OCI-LY7 (cell line): ENCODE results near the gene PLXNC1.

Source experiments
- EZH2phosphoT487 ChIP-seq: fragments of 200-600 bp; sonication (generic); IDR thresholded peaks from 2 replicates; pipeline ENCODE4 v1.6.1; 2018; ENCODE audit warnings: low read depth, borderline replicate concordance, mild to moderate bottlenecking, mixed run types, antibody characterized with exemption, low read length, moderate library complexity, mixed read lengths
- TF ChIP-seq, protein P1 (sequence below): fragments of 200-600 bp; sonication (generic); conservative IDR thresholded peaks from 2 replicates; pipeline ENCODE4 v1.5.1; 2014; ENCODE audit warnings: mild to moderate bottlenecking, antibody characterized with exemption, low read length, moderate library complexity, mixed read lengths

- TF ChIP-seq, protein P1, sequence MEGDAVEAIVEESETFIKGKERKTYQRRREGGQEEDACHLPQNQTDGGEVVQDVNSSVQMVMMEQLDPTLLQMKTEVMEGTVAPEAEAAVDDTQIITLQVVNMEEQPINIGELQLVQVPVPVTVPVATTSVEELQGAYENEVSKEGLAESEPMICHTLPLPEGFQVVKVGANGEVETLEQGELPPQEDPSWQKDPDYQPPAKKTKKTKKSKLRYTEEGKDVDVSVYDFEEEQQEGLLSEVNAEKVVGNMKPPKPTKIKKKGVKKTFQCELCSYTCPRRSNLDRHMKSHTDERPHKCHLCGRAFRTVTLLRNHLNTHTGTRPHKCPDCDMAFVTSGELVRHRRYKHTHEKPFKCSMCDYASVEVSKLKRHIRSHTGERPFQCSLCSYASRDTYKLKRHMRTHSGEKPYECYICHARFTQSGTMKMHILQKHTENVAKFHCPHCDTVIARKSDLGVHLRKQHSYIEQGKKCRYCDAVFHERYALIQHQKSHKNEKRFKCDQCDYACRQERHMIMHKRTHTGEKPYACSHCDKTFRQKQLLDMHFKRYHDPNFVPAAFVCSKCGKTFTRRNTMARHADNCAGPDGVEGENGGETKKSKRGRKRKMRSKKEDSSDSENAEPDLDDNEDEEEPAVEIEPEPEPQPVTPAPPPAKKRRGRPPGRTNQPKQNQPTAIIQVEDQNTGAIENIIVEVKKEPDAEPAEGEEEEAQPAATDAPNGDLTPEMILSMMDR, result no peak
- TF ChIP-seq EZH2phosphoT487, result no peak
These were observed 59.7 kb downstream of the PLXNC1 start for GRCh38 chr12:94207849-94208621.
